Lower leg skin (tissue), 4 donors: Measurements from ENCODE around the gene AK1. TPM values are rescaled to one million over a fixed set of nuclear protein-coding genes. Genes with fewer than 3 reads are reported as not detected.

ENCODE experiments used
- DNase-seq, 2 donors: peaks; one replicate each; pipeline ENCODE4 v3.0.0-alpha.2; 2019; ENCODE audit warnings: low spot score in 2 of 2
- H3K4me3 ChIP-seq: fragments of 200-600 bp; sonication (generic); 2 replicates; pipeline ENCODE4 v1.5.1; 2017; ENCODE audit warnings: mild to moderate bottlenecking, low read depth; ENCODE audit not compliant: poor library complexity, severe bottlenecking
- POLR2A ChIP-seq, 2 donors: fragments of 450-650 bp; IDR thresholded peaks; one replicate each; pipeline ENCODE4 v1.6.1; 2016 to 2017; ENCODE audit warnings: antibody characterized with exemption in 2 of 2, mild to moderate bottlenecking in 1 of 2, moderate library complexity in 1 of 2
- WGBS, 2 donors: methylation state at CpG; one replicate each; pipeline ENCODE4 v1.1.5; 2018; 5-methylcytosine and 5-hydroxymethylcytosine counted together
- intact Hi-C: fragments of 100-400 bp; cut with DNase I; formaldehyde crosslinking; loops from one replicate; pipeline ENCODE4 v1.15.0; 2023; ENCODE audit warnings: low total_unique reads
- total RNA-seq, 4 donors: library from RNA; depleted of rRNA; stranded (reverse); fragments of >200 nt; gene quantifications; one replicate each; pipeline ENCODE4 v1.1.0, GENCODE V29; 2016
- TF ChIP-seq, protein P1 (sequence below), 3 donors: fragments of 450-650 bp; IDR thresholded peaks; one replicate each; pipeline ENCODE4 v1.5.1; 2016; ENCODE audit warnings: antibody characterized with exemption in 3 of 3, mild to moderate bottlenecking in 3 of 3, moderate library complexity in 2 of 3

The AK1 gene
- 10 to 100 TPM in 3 of 4 donors, 1 to 10 TPM in 1; 9.5 to 35.4 (median 19.8) TPM for total RNA-seq

DNA sequence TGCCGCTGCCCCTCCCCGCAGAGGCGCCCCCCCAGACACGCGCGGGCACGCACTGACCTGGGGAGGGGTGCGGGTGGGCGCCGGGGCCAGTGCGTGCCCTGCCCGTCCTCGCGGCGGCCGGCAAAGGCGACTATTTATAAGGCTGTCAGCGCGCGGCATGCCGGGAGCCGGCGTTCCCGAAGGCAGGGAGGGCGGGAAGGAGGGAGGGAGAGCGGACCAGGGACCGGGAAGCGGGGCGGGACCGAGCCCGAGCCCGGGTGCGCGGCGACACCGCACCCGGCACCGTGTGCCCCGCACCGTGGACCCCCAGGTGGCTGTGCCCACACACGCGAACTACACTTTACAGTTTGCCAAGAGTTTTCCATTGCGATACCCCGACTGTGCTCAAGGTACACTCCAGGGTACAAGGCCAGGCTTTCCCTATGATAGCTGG is at the start of gene AK1:
Gene AK1 (minus strand): TSS at position 110 of the 433 bp plus-strand sequence. CDS start 3,058 bp downstream, outside the sequence.
- 0 to 8% methylated on average over 5 to 35 of the region's 44 CpGs for WGBS, 2 donors
- intact Hi-C loops: no loop called here
- peak in 1 of 2 donors; percentile 96 for DNase-seq
- TF ChIP-seq POLR2A (IDR thresholded peaks at IDR 0.05): no peak
- TF ChIP-seq, protein P1, sequence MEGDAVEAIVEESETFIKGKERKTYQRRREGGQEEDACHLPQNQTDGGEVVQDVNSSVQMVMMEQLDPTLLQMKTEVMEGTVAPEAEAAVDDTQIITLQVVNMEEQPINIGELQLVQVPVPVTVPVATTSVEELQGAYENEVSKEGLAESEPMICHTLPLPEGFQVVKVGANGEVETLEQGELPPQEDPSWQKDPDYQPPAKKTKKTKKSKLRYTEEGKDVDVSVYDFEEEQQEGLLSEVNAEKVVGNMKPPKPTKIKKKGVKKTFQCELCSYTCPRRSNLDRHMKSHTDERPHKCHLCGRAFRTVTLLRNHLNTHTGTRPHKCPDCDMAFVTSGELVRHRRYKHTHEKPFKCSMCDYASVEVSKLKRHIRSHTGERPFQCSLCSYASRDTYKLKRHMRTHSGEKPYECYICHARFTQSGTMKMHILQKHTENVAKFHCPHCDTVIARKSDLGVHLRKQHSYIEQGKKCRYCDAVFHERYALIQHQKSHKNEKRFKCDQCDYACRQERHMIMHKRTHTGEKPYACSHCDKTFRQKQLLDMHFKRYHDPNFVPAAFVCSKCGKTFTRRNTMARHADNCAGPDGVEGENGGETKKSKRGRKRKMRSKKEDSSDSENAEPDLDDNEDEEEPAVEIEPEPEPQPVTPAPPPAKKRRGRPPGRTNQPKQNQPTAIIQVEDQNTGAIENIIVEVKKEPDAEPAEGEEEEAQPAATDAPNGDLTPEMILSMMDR (IDR thresholded peaks at IDR 0.05): no peak
- H3K4me3 ChIP-seq: peak within 1 kb of the TSS; percentile 22

DNA sequence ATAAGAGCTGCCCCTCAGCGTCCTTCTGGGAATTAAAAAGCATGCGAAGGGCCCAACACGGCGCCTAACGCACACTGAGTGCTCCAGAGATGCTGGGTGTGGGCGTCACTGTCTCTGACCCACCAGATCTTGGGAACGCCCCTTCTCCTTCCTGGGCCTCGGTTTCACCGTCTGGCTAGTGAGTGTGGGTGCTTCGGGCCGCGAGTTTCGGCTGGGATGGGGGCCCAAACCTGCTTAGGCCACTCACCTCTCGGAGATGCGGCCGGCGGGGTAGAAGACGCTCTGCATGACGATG is 49.4 kb upstream of the AK1 start:
- no peak overlapping the region for H3K4me3 ChIP-seq
- TF ChIP-seq, protein P1 (IDR thresholded peaks at IDR 0.05): no peak
- no peak for TF ChIP-seq POLR2A (IDR thresholded peaks at IDR 0.05)
- WGBS, 2 donors: 23 to 25% methylated on average over 11 to 19 of the region's 19 CpGs
- no peak for DNase-seq
- intact Hi-C loops: loop anchor here (10.0 kb wide), 1 partner anchor 422 kb away; no protein-coding TSS in a partner anchor

DNA sequence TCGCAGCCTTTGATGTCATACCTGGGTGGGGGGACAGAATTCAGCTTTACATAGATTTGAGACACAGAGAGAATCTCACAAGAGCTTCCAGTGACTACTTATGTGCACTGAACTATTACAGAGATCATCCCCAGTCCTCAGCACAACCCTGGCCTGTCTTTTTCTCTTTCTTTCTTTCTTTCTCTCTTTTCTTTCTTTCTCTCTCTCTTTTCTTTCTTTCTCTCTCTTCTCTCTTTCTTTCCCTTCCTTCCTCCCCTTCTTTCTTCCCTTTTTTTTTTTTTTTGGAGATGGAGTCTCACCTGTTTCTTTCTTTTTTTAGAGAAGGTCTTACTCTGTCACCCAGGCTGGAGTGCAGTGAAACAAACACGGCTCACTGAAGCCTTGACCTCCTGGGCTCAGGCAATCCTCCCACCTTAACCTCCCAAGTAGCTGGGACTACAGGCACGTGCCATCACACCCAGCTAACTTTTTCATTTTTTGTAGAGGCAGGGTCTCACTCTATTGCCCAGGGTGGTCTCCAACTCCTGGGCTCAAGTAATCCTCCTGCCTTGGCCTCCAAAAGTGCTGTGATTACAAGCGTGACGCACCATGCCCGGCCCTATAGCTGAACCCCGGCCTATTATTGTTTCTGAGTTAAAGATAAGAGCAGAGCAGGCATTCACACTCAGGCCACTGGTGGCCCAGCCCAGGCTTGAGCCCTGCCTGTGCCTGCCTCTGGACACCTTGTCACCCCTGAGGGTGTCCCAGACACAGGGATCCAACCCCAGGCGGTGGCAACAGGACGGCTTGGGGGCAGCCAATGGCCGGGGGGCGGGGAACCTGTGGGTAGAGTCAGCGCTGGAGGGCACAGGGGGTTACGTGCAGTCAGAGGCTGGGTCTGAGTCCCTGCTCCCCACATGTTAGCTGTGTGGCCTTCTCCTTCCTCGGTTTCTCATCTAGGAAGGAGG is 48.8 kb upstream of the AK1 start:
- intact Hi-C loops: loop anchor here (10.0 kb wide), 1 partner anchor 421 kb away; no protein-coding TSS in a partner anchor
- TF ChIP-seq, protein P1 (IDR thresholded peaks at IDR 0.05): no peak
- TF ChIP-seq POLR2A (IDR thresholded peaks at IDR 0.05): no peak
- WGBS, 2 donors: 82 to 83% methylated on average over 14 of the region's 14 CpGs
- DNase-seq: no peak
- no peak overlapping the region for H3K4me3 ChIP-seq

DNA sequence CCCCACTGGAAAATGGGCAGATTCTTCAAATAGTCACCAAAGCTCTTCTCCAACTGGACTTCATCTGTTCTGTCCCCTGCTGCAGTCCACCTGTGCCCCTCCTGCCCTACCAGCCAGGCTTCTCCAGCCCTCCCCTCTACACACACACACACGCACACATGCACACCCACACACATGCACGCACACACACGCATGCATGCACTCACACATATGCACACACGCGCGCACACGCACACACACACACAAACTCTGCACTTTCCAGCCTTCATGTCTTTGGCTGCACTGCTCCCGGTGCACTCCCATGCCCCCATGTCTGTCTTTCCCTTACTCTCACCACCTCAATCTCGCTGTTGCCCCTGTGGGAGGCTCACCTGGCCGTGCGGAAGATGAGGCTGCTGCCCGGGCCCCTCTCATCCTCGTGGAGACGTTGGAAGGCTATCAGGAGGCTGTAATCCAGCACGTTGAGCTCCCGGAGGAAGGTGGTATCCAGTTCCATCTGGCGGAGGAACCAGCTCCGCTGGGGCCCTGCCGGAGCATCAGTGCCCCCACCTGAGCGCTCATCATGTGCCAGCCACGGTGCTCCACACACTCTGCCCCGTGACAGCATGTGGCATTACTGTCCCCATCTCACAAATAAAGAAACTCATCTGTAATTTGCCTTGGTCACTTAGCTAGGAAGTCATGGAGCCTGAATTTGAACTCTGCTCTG is 47.4 kb upstream of the AK1 start:
- intact Hi-C loops: loop anchor here (5.0 to 10.0 kb wide), 3 partner anchors 188 to 420 kb away; partner anchors contain the start of gene TOR2A
- H3K4me3 ChIP-seq: no peak overlapping the region
- DNase-seq: no peak
- TF ChIP-seq POLR2A (IDR thresholded peaks at IDR 0.05): no peak
- TF ChIP-seq, protein P1 (IDR thresholded peaks at IDR 0.05): no peak
- 89 to 90% methylated on average over 22 of the region's 22 CpGs for WGBS, 2 donors

GRCh38 chr9:127923771-127924170 is 46.3 kb upstream of the AK1 start:
- WGBS, 2 donors: 68 to 79% methylated on average over 8 of the region's 8 CpGs
- intact Hi-C loops: loop anchor here (5.0 to 10.0 kb wide), 3 partner anchors 186 to 419 kb away; partner anchors contain the start of gene TOR2A
- no peak for DNase-seq
- no peak for TF ChIP-seq POLR2A (IDR thresholded peaks at IDR 0.05)
- TF ChIP-seq, protein P1 (IDR thresholded peaks at IDR 0.05): no peak
- no peak overlapping the region for H3K4me3 ChIP-seq
